Measurements from ENCODE around the gene RUFY4. TPM values are rescaled to one million over a fixed set of nuclear protein-coding genes. Genes with fewer than 3 reads are reported as not detected.

RUFY4 gene
- total RNA-seq, 4 donors from 2014 or later, result 0.11 TPM; not detected in 3

DNA sequence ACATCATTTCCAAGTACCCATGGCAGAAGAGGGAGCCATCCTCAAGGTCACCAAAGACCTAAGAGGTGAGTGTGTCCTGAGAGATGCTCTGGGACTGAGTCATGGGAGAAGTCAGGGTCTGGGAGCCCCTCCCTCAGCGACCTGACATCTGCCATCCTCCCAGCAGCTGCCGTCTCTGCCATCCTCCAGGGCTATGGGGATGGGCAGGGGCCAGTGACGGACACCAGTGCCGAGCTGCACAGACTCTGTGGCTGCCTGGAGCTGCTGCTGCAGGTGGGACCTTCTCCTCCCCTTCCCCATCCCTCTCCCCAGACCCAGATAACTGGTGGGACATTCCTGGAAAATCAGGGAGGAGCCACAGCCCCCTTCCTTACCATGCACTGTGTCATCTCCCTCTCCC lies 1.5 kb downstream of the RUFY4 start:
- intact Hi-C loops (cut with DNase I), result no loop called here
- peaks cover 0 to 21% (median 0%) of the 10 kb centered on the region in 4 donors for H3K27me3 ChIP-seq
- TF ChIP-seq POLR2AphosphoS5 (IDR thresholded peaks at IDR 0.05) (no peak), POLR2A (IDR thresholded peaks at IDR 0.05; ENCODE audit: low read depth) (no peak), EP300 (IDR thresholded peaks at IDR 0.05) (no peak)
- TF ChIP-seq, protein P1, sequence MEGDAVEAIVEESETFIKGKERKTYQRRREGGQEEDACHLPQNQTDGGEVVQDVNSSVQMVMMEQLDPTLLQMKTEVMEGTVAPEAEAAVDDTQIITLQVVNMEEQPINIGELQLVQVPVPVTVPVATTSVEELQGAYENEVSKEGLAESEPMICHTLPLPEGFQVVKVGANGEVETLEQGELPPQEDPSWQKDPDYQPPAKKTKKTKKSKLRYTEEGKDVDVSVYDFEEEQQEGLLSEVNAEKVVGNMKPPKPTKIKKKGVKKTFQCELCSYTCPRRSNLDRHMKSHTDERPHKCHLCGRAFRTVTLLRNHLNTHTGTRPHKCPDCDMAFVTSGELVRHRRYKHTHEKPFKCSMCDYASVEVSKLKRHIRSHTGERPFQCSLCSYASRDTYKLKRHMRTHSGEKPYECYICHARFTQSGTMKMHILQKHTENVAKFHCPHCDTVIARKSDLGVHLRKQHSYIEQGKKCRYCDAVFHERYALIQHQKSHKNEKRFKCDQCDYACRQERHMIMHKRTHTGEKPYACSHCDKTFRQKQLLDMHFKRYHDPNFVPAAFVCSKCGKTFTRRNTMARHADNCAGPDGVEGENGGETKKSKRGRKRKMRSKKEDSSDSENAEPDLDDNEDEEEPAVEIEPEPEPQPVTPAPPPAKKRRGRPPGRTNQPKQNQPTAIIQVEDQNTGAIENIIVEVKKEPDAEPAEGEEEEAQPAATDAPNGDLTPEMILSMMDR (IDR thresholded peaks at IDR 0.05), result no peak
- H3K9me3 ChIP-seq, result no peaks in the 10 kb centered on the region
- 96% methylated on average over 4 of the region's 4 CpGs for WGBS
- H3K27ac ChIP-seq (replicated peaks in 1 of 4), result no peak overlapping the region
- DNase-seq (ENCODE audit: extremely low spot score), result peak; percentile 89
- H3K4me1 ChIP-seq, result peaks cover 0 to 11% (median 9%) of the 10 kb centered on the region in 4 donors
- H3K36me3 ChIP-seq, result no peaks in the 10 kb centered on the region
- H3K4me3 ChIP-seq, result no peak overlapping the region

DNA sequence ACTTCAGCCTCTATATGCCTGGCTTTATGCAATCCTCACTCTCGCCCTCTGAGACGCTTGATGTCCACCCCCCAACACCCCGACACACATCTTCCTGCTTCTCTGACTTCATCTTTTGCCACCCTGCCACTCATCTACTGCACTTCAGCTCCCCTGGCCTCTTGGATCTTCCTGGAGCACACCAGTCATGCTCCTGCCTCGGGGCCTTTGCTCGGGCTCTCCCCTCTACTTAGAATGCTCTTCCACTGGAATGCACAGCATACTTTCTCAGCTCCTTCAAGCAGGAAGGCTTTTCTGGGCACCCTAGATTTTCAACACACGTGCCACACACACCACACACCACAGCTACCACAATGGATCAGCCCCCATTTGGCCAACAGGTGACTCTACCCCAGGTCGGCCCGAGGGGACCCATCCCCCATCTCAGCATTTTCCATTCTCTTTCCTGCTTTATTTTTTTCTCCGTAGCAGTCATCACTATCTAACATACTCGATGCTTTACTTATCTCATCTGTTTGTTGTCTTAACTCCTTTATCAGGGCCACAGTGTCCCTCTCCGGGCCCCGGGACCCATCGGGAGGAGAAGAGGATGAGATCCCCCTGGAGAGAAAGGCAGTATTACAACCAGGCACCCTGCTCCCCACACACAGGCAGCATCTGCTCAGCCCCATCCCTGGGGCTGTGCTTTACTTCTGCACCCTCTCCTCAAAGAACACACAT lies 2.3 kb downstream of the RUFY4 start:
- peaks cover 0 to 11% (median 9%) of the 10 kb centered on the region in 4 donors for H3K4me1 ChIP-seq
- no peaks in the 10 kb centered on the region for H3K9me3 ChIP-seq
- peak; percentile 84 for DNase-seq (ENCODE audit: extremely low spot score)
- H3K4me3 ChIP-seq, result no peak overlapping the region
- H3K27me3 ChIP-seq, result peaks cover 0 to 21% (median 0%) of the 10 kb centered on the region in 4 donors
- no peak overlapping the region for H3K27ac ChIP-seq (replicated peaks in 1 of 4)
- intact Hi-C loops (cut with DNase I), result no loop called here
- H3K36me3 ChIP-seq, result no peaks in the 10 kb centered on the region
- no peak for TF ChIP-seq POLR2AphosphoS5 (IDR thresholded peaks at IDR 0.05)
- TF ChIP-seq, protein P1 (IDR thresholded peaks at IDR 0.05), result no peak
- no peak for TF ChIP-seq POLR2A (IDR thresholded peaks at IDR 0.05; ENCODE audit: low read depth)
- no peak for TF ChIP-seq EP300 (IDR thresholded peaks at IDR 0.05)
- 79% methylated on average over 13 of the region's 13 CpGs for WGBS

DNA sequence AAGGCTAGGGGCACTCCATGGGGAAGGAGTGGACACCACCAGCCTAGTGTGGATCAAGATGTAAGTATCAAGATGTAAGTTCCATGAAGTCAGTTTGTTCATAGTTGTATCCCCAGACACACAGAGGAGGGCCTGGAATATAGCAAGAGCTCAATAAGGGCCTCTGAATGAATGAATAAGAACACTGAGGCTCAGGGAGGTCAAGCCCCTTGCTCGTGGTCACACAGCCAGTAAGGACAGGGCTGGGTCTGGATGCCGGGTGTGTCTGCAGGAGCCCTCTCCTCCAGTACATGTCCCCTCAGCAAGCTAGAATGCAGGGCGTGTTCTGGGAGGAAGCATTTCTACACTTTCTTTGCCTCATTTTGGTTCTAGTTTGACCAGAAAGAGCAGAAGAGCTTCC lies 2.9 kb downstream of the RUFY4 start:
- Histone ChIP-seq H3K4me3 (no peak overlapping the region), H3K4me1 (peaks cover 0 to 11% (median 9%) of the 10 kb centered on the region in 4 donors), H3K27ac (replicated peaks in 1 of 4) (no peak overlapping the region), H3K36me3 (no peaks in the 10 kb centered on the region), H3K27me3 (peaks cover 0 to 22% (median 0%) of the 10 kb centered on the region in 4 donors), H3K9me3 (no peaks in the 10 kb centered on the region)
- intact Hi-C loops (cut with DNase I), result no loop called here
- no peak for TF ChIP-seq EP300 (IDR thresholded peaks at IDR 0.05)
- no peak for TF ChIP-seq POLR2AphosphoS5 (IDR thresholded peaks at IDR 0.05)
- no peak for TF ChIP-seq POLR2A (IDR thresholded peaks at IDR 0.05; ENCODE audit: low read depth)
- TF ChIP-seq, protein P1 (IDR thresholded peaks at IDR 0.05), result no peak
- 95% methylated on average over 2 of the region's 3 CpGs for WGBS
- DNase-seq (ENCODE audit: extremely low spot score), result peak; percentile 82

DNA sequence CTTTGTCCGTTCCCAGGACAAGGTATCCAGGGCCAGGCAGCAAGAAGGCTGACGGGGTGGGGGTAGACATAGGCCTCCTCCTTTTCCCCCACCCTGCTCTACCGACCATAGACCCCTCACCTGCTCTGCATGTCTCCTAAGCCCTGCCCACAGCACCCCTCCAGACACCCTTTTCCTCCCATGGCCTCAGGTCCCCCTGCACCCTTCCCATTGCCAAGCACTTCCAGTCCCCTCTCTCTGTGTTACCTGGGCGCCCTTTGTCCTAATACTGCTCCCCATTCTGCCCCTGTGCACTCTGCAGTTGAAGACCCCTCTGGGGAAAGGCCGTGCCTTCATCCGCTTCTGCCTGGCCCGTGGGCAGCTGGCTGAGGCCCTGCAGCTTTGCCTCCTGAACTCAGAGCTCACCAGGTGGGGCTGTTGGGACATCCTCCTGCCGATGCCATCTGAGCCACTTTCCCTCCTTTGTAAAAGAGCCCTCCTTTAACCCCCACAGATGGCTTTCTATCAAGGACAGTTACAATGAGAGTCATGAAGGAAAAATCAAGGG lies 3.5 kb downstream of the RUFY4 start:
- intact Hi-C loops (cut with DNase I), result no loop called here
- no peak overlapping the region for H3K4me3 ChIP-seq
- H3K36me3 ChIP-seq, result no peaks in the 10 kb centered on the region
- DNase-seq (ENCODE audit: extremely low spot score), result no peak
- WGBS, result 88% methylated on average over 8 of the region's 8 CpGs
- H3K27ac ChIP-seq (replicated peaks in 1 of 4), result no peak overlapping the region
- H3K27me3 ChIP-seq, result peaks cover 0 to 17% (median 0%) of the 10 kb centered on the region in 4 donors
- H3K9me3 ChIP-seq, result no peaks in the 10 kb centered on the region
- peaks cover 0 to 11% (median 9%) of the 10 kb centered on the region in 4 donors for H3K4me1 ChIP-seq
- TF ChIP-seq, protein P1 (IDR thresholded peaks at IDR 0.05), result no peak
- TF ChIP-seq EP300 (IDR thresholded peaks at IDR 0.05), result no peak
- no peak for TF ChIP-seq POLR2A (IDR thresholded peaks at IDR 0.05; ENCODE audit: low read depth)

Measured in esophagus muscularis mucosa (tissue), 4 donors.